GM12892 (cell line): ENCODE data around the gene SORCS1.

ENCODE experiments used
- DNase-seq: peaks from one replicate; pipeline ENCODE4 v3.0.0; 2011; ENCODE audit not compliant: insufficient read length
- FAIRE-seq: peaks from 2 replicates; lab custom pipeline; 2011; peaks lifted over from hg19 to GRCh38; lab: Jason Lieb, UNC
- POLR2A ChIP-seq: IDR thresholded peaks from 2 replicates; pipeline ENCODE4 v1.6.1; 2011; ENCODE audit warnings: low read depth, low read length, control low read depth
- POLR2AphosphoS5 ChIP-seq: IDR thresholded peaks from 2 replicates; pipeline ENCODE4 v1.6.1; 2011; ENCODE audit warnings: low read depth, low read length, control low read depth
- TAF1 ChIP-seq: IDR thresholded peaks from 2 replicates; pipeline ENCODE4 v1.6.1; 2011; ENCODE audit warnings: low read depth, mild to moderate bottlenecking, control low read depth, low read length, borderline replicate concordance

The SORCS1 gene

DNA sequence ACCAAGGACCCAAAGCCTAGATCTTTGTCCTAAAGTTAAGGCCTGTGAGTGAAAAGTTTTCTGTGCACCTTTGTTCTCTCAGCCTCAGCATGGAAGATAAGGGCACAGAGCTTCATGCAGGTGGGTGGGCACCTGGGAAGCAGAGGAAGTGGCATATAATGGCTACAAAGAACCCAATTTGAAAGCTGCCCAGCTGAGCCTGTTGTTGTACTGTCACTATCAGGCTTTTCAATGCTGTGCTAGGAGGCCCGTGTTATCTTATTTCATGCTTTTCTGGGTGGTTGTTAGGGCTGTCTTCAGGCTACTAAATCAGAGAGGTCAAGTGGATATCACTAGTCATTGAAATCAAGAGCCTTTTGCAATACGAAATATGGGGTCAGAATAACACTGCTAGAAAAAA lies 443.8 kb downstream of the SORCS1 start:
- FAIRE-seq (no peak), DNase-seq (no peak)

DNA sequence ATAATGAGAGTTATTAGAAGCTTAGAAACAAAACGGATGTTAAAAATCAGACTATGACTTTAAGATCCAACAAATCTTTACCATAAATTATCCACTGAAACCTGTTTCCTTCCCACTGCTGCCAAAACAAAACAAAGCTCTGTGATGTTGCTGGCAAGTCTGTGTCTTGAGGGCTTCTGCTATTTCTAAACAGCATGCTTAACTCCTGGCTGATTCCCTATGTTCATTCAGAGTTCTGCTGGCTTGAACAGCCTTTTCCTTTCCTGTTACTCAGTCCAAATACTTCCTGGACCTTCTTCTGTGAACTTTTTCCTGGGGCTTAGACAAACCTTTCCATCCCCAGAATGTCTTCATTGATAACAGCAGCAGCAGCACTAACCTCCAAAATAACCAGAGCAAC lies 448.1 kb downstream of the SORCS1 start:
- DNase-seq: no peak
- FAIRE-seq: no peak
- TF ChIP-seq POLR2A (no peak), TAF1 (no peak), POLR2AphosphoS5 (no peak)

More for the DNA sequence above, 443.8 kb downstream of the SORCS1 start:
- TF ChIP-seq POLR2A: no peak
- TF ChIP-seq POLR2AphosphoS5: no peak
- TF ChIP-seq TAF1: no peak

GRCh38 chr10:106714734-106715555 lies 449.6 kb downstream of the SORCS1 start:
- TF ChIP-seq POLR2A (no peak), TAF1 (no peak), POLR2AphosphoS5 (no peak)
- DNase-seq (no peak), FAIRE-seq (no peak)

- DNase-seq (no peak), FAIRE-seq (no peak)
- no peak for TF ChIP-seq POLR2A
- TF ChIP-seq POLR2AphosphoS5: no peak
- TF ChIP-seq TAF1: no peak
Measured at GRCh38 chr10:106713846-106714245, 450.7 kb downstream of the SORCS1 start.

DNA sequence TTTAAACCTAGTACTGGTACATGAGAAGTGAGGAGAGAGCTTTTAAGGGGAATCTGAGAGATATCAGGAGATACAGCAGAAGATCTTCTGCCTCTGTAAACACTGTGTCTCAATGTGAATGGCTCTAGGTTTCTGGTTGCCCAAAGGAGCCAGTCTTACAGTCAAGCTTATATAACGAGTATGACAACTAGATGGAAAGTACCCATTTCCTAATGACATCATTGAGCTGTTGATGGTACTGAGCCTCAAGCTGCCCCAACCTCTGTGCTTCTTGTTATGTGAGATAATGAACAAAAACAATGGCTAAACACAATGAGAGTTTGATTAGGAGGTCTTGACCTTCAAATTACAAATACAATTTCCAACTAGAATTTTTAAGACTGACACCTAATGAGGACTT lies 451.5 kb downstream of the SORCS1 start:
- FAIRE-seq (no peak), DNase-seq (no peak)
- no peak for TF ChIP-seq POLR2A
- TF ChIP-seq POLR2AphosphoS5: no peak
- no peak for TF ChIP-seq TAF1

- DNase-seq (peak; percentile 41), FAIRE-seq (peak; percentile 14)
- TF ChIP-seq POLR2AphosphoS5: no peak
- no peak for TF ChIP-seq POLR2A
- no peak for TF ChIP-seq TAF1
Measured at GRCh38 chr10:106711313-106711906, 453.1 kb downstream of the SORCS1 start.

DNA sequence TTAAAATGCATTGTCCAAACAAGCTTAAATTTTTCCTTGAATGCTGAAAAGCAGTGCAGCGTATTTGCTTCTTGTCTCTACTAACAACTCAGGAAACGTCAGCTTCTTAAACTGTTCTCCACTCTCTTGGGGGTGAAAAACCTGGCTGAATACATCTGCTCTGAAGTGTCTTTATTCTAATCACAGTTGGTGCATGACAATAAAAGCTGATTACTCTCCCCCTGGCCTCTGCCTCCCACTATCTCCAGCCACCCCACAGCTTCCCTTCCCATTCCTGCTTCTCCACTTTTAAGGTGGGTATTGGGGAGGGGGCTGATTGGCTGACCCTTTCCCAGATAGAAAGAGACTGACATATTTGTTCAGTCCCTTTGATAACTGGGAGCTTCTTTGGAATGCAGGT lies 456.0 kb downstream of the SORCS1 start:
- no peak for TF ChIP-seq POLR2A
- TF ChIP-seq POLR2AphosphoS5: no peak
- TF ChIP-seq TAF1: no peak
- FAIRE-seq (no peak), DNase-seq (no peak)

DNA sequence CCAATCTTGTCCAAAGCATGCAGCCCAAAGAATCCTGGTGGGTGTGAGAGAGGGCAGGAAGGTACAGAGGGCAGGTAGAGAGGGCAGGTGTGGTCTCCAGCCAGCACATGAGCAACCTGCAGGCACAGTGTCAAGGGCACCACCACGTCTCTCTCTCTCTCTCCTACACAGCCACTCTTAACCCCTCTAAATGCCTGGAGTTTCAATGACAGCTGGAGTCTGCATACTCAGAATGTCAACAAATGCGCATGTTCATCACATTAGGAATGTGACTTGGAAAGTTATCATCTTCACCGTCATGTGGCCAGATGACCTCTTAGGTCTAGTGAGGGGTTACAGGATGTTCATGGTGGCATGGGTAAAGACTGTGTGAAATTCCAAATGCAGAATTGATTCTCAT lies 456.8 kb downstream of the SORCS1 start:
- TF ChIP-seq TAF1: no peak
- TF ChIP-seq POLR2A: no peak
- TF ChIP-seq POLR2AphosphoS5: no peak
- FAIRE-seq (no peak), DNase-seq (no peak)

GRCh38 chr10:106706127-106706526 lies 458.4 kb downstream of the SORCS1 start:
- DNase-seq: no peak
- FAIRE-seq: no peak
- no peak for TF ChIP-seq POLR2AphosphoS5
- TF ChIP-seq TAF1: no peak
- no peak for TF ChIP-seq POLR2A

GRCh38 chr10:106705681-106706100 lies 458.8 kb downstream of the SORCS1 start:
- FAIRE-seq (peak; percentile 67), DNase-seq (peak; percentile 16)
- TF ChIP-seq TAF1: no peak
- TF ChIP-seq POLR2A: no peak
- TF ChIP-seq POLR2AphosphoS5: no peak

- TF ChIP-seq TAF1 (no peak), POLR2AphosphoS5 (no peak), POLR2A (no peak)
- no peak for DNase-seq
- FAIRE-seq: no peak
Measured at GRCh38 chr10:106696239-106696638, 468.3 kb downstream of the SORCS1 start.
